NCI-H526 (cell line): ENCODE measurements around the gene OSBPL3.
"Not testable (repeated sequence)": the region's sequence is repeated elsewhere in the genome, so short reads cannot be mapped to it uniquely, and the experiment has no call there.

Source experiments
- DNase-seq, 2 experiments: peaks; one replicate each; lab custom pipeline; 2025; lab: John Stamatoyannopoulos, UW

OSBPL3 gene

GRCh38 chr7:24920451-24921361 lies 59.3 kb downstream of the OSBPL3 start:
- DNase-seq, result no peak

- DNase-seq, result no peak
These were observed 62.3 kb downstream of the OSBPL3 start for GRCh38 chr7:24917510-24918239.

GRCh38 chr7:24916463-24917040 lies 63.4 kb downstream of the OSBPL3 start:
- DNase-seq, result no peak

- DNase-seq, result no peak
These were observed 65.5 kb downstream of the OSBPL3 start for GRCh38 chr7:24914465-24914859.

GRCh38 chr7:24913801-24914464 lies 66.0 kb downstream of the OSBPL3 start:
- DNase-seq, result no peak

- no peak for DNase-seq
These were observed 67.0 kb downstream of the OSBPL3 start for GRCh38 chr7:24912874-24913514.

- no peak for DNase-seq
These were observed 67.6 kb downstream of the OSBPL3 start for GRCh38 chr7:24912424-24912823.

- DNase-seq, result no peak
These were observed 68.8 kb downstream of the OSBPL3 start for GRCh38 chr7:24911213-24911603.

- no peak for DNase-seq
These were observed 69.3 kb downstream of the OSBPL3 start for GRCh38 chr7:24910551-24911212.

- DNase-seq, result no peak
These were observed 71.3 kb downstream of the OSBPL3 start for GRCh38 chr7:24908727-24909126.

GRCh38 chr7:24908166-24908565 lies 71.8 kb downstream of the OSBPL3 start:
- no peak for DNase-seq

- DNase-seq, result no peak
These were observed 72.6 kb downstream of the OSBPL3 start for GRCh38 chr7:24907311-24907886.

- DNase-seq, result no peak
These were observed 73.8 kb downstream of the OSBPL3 start for GRCh38 chr7:24905996-24906770.

- DNase-seq, result not testable (repeated sequence)
These were observed 76.0 kb downstream of the OSBPL3 start for GRCh38 chr7:24903992-24904391.

GRCh38 chr7:24903559-24903958 lies 76.4 kb downstream of the OSBPL3 start:
- DNase-seq, result no peak

GRCh38 chr7:24902931-24903330 lies 77.0 kb downstream of the OSBPL3 start:
- no peak for DNase-seq

- no peak for DNase-seq
These were observed 77.7 kb downstream of the OSBPL3 start for GRCh38 chr7:24902276-24902675.

GRCh38 chr7:24899905-24900304 lies 80.1 kb downstream of the OSBPL3 start:
- DNase-seq, result no peak

GRCh38 chr7:24899161-24899560 lies 80.8 kb downstream of the OSBPL3 start:
- DNase-seq, result no peak

- no peak for DNase-seq
These were observed 81.3 kb downstream of the OSBPL3 start for GRCh38 chr7:24898691-24899090.
